GM10248 (cell line): Measurements from ENCODE around the gene FMNL2.

Source experiments
- CTCF ChIA-PET: fragments of 300-600 bp; sonication (Branson Sonifier 250); formaldehyde crosslinking; extraction: SDS; loops from one replicate; lab custom pipeline; 2021; ENCODE audit warnings: antibody characterized with exemption; lab: Yijun Ruan, JAX
- POLR2A ChIA-PET: fragments of 350-650 bp; sonication (Branson Sonifier 250); formaldehyde crosslinking; extraction: SDS; loops from one replicate; lab custom pipeline; 2020; ENCODE audit warnings: antibody characterized with exemption; lab: Yijun Ruan, JAX
- DNase-seq: peaks from one replicate; pipeline ENCODE4 v3.0.0; 2012; ENCODE audit errors: extremely low spot score
- CTCF ChIP-seq: IDR thresholded peaks from 2 replicates; pipeline ENCODE4 v1.5.1; 2012; ENCODE audit warnings: mild to moderate bottlenecking, low read depth; ENCODE audit errors: extremely low read depth, missing control alignments, control extremely low read depth

The FMNL2 gene

GRCh38 chr2:152620208-152620607, 285.2 kb downstream of the FMNL2 start:
- ChIA-PET POLR2A (no interaction called here), CTCF (interaction anchor here (1.1 to 5.3 kb wide), 3 partner anchors 15 to 595 kb away, joined by 3 to 41 read pairs (median 3); no protein-coding TSS in a partner anchor)
- DNase-seq: no peak
- no peak for TF ChIP-seq CTCF

- ChIA-PET CTCF (interaction anchor here (1.1 to 5.3 kb wide), 2 partner anchors 14 to 583 kb away, joined by 3 to 41 read pairs; no protein-coding TSS in a partner anchor), POLR2A (no interaction called here)
- DNase-seq: no peak
- TF ChIP-seq CTCF: no peak
These were observed 286.0 kb downstream of the FMNL2 start for GRCh38 chr2:152620985-152621384.

GRCh38 chr2:152622219-152622618, 287.2 kb downstream of the FMNL2 start:
- ChIA-PET POLR2A (no interaction called here), CTCF (interaction anchor here (6.1 kb wide), 1 partner anchor 13 kb away, joined by 45 read pairs; no protein-coding TSS in a partner anchor)
- no peak for TF ChIP-seq CTCF
- DNase-seq: no peak

GRCh38 chr2:152623076-152623740, 288.2 kb downstream of the FMNL2 start:
- ChIA-PET POLR2A (no interaction called here), CTCF (interaction anchor here (5.6 to 6.1 kb wide), 2 partner anchors 10 to 12 kb away, joined by 27 to 45 read pairs; no protein-coding TSS in a partner anchor)
- DNase-seq: no peak
- TF ChIP-seq CTCF: no peak

- TF ChIP-seq CTCF: no peak
- no peak for DNase-seq
- POLR2A ChIA-PET: no interaction called here
- CTCF ChIA-PET: interaction anchor here (5.6 to 6.1 kb wide), 2 partner anchors 10 to 12 kb away, joined by 27 to 45 read pairs; no protein-coding TSS in a partner anchor
These were observed 288.8 kb downstream of the FMNL2 start for GRCh38 chr2:152623775-152624174.

GRCh38 chr2:152624805-152625204, 289.8 kb downstream of the FMNL2 start:
- DNase-seq: no peak
- POLR2A ChIA-PET: no interaction called here
- TF ChIP-seq CTCF: no peak
- CTCF ChIA-PET: interaction anchor here (1.2 to 6.1 kb wide), 3 partner anchors 11 to 23 kb away, joined by 3 to 45 read pairs (median 27); no protein-coding TSS in a partner anchor
